K562 (cell line): Measurements from ENCODE around the gene TUT1. TPM values are rescaled to one million over a fixed set of nuclear protein-coding genes. Genes with fewer than 3 reads are reported as not detected.

ENCODE experiments used
- MGA ChIP-seq: fragments of 450-650 bp; IDR thresholded peaks from 2 replicates; pipeline ENCODE4 v1.6.1; 2016; ENCODE audit warnings: mild to moderate bottlenecking, moderate library complexity
- SAFB2 ChIP-seq: fragments of 200-400 bp; formaldehyde crosslinking; IDR thresholded peaks from 2 replicates; pipeline ENCODE4 v1.6.1; 2018; ENCODE audit warnings: borderline replicate concordance, low read length, low read depth, moderate library complexity; ENCODE audit not compliant: severe bottlenecking
- SIN3B ChIP-seq: fragments of 450-650 bp; IDR thresholded peaks from 2 replicates; pipeline ENCODE4 v1.6.1; 2017; ENCODE audit warnings: low read depth, mild to moderate bottlenecking, moderate library complexity
- ZNF407 ChIP-seq: fragments of 450-650 bp; IDR thresholded peaks from 2 replicates; pipeline ENCODE4 v1.6.1; 2016; ENCODE audit warnings: low read depth
- ZNF668 ChIP-seq: fragments of 250-450 bp; sonication (Bioruptor Pico); IDR thresholded peaks from 2 replicates; pipeline ENCODE4 v1.8.0; 2022; ENCODE audit warnings: mild to moderate bottlenecking, inconsistent platforms
- polyA plus RNA-seq, 8 experiments: library from polyadenylated mRNA; depleted of rRNA in 4 of 8; stranded (reverse) in 5 of 8; unstranded in 3 of 8; fragments of >200 nt; fragmentation: Nextera tagmentation in 2 of 8; fragmentation: Illumina TruSeq in 1 of 8; extraction: Ambion mirVana in 2 of 8; extraction: Trizol in 1 of 8; gene quantifications; 2 replicates each; pipeline versions ENCODE4 v1.2.1 to v1.2.3, GENCODE V29; 2011 to 2014; ENCODE audit warnings: inconsistent platforms in 1 of 8, missing spikeins in 1 of 8
- total RNA-seq, 7 experiments: library from RNA; depleted of rRNA in 6 of 7; stranded (reverse); fragments of >200 nt in 6 of 7; fragmentation: Illumina TruSeq in 2 of 7; extraction: Trizol in 2 of 7; gene quantifications; 2 replicates each; pipeline versions ENCODE4 v1.2.1 to v1.2.3, GENCODE V29; 2011 to 2021; ENCODE audit warnings: low replicate concordance in 1 of 7

TUT1 gene
- total and polyA plus RNA-seq, 9 of the 15 experiments (the other 6 are each of a cell fraction or from before 2014, with no cell fraction given) = 0.66 to 44.3 (median 15.7) TPM

- TF ChIP-seq ZNF407 (no peak), ZNF668 (CRISPR knock-in tag) (no peak), SAFB2 (no peak), MGA (peak; percentile 93), SIN3B (0 out of 2 replicates have a peak, but pooled peaks have one; percentile 13)
Observed at GRCh38 chr11:62602141-62603071, 11.1 kb upstream of the TUT1 start (continued).
